ENCODE results near the gene NAPSA. TPM values are rescaled to one million over a fixed set of nuclear protein-coding genes. Genes with fewer than 3 reads are reported as not detected.
"Not testable (repeated sequence)": the region's sequence is repeated elsewhere in the genome, so short reads cannot be mapped to it uniquely, and the experiment has no call there.

NAPSA gene
- total and polyA plus RNA-seq, 2 of the 8 experiments (the other 6 are each of a cell fraction or from before 2014, with no cell fraction given), result 0.71 to 0.73 TPM

DNA sequence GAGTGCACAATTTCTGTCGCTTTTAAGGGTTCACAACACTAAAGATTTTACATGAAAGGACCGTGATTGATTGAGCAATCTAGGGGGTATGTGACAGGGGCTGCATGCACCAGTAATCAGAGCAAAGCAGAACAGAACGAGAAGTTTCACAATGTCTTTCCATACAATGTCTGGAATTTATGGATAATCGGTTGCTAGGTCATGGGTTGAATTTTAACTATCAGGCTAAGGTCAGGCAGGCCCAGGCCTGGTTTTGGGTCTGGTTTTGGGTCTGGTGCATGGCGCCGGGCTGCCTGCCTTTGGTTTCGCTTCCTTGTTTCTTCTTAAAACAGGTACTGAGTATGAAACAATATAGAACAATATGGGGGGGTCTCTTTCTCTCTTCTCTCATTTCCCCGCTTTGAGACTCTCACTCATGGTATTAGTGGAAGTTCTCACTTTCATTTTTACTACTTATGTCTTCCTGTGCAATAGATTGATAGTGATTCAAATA lies 18.3 kb downstream of the NAPSA start:
- 81% methylated on average over 8 of the region's 8 CpGs; no CpG with 5 or more reads in 1 of the 2 experiments for WGBS, 2 experiments (ENCODE audit: extremely low coverage in 1 of 2, insufficient coverage in 1 of 2, insufficient read length in 1 of 2, insufficient replicate concordance in 2 of 2, low coverage in 1 of 2, low lambda C conversion rate in 2 of 2, missing lambda C conversion rate in 1 of 2)
- not testable (repeated sequence) for FAIRE-seq
- POLR2A ChIA-PET (ENCODE audit: partially characterized antibody), result interaction anchor here (0.7 kb wide), 1 partner anchor 355 kb away, joined by 3 read pairs; no protein-coding TSS in a partner anchor

More for the DNA sequence above, 18.3 kb downstream of the NAPSA start:
- not testable (repeated sequence) for H3K4me2 ChIP-seq (ENCODE audit: insufficient read depth in 1 of 2, low read depth in 2 of 2, low read length in 2 of 2); H3K27ac ChIP-seq (ENCODE audit: low read depth, low read length); H4K5ac ChIP-seq (ENCODE audit: insufficient read length, low read depth, low read length); H3K4ac ChIP-seq (replicated peaks; ENCODE audit: insufficient read length, low read depth, low read length); H2BK15ac ChIP-seq (ENCODE audit: low read length); H3K79me1 ChIP-seq (ENCODE audit: low read depth, low read length); H3K23ac ChIP-seq (ENCODE audit: insufficient read length); H3K14ac ChIP-seq (ENCODE audit: insufficient read length); H4K8ac ChIP-seq (ENCODE audit: extremely low read depth, insufficient read depth, low read length); H3K36me3 ChIP-seq (ENCODE audit: control insufficient read depth in 2 of 4, insufficient read depth in 4 of 4, low read length in 3 of 4); H3K4me1 ChIP-seq (replicated peaks in 1 of 4; ENCODE audit: control insufficient read depth in 3 of 4, insufficient read depth in 4 of 4, low read length in 3 of 4); H4K20me1 ChIP-seq (replicated peaks in 1 of 2; ENCODE audit: control insufficient read depth in 1 of 2, insufficient read depth in 2 of 2, low read length in 2 of 2); H2AK5ac ChIP-seq (ENCODE audit: low read depth, low read length); H3K9me3 ChIP-seq (ENCODE audit: insufficient read depth in 2 of 2, low read depth in 1 of 2, low read length in 1 of 2); H2BK12ac ChIP-seq (ENCODE audit: low read depth, low read length); H3K56ac ChIP-seq (replicated peaks; ENCODE audit: insufficient read length, low read depth, low read length); H3K23me2 ChIP-seq (ENCODE audit: low read depth, low read length); H3K9ac ChIP-seq (replicated peaks in 1 of 4; ENCODE audit: extremely low read depth in 1 of 4, low read depth in 3 of 4, low read length in 3 of 4); H2AFZ ChIP-seq (ENCODE audit: low read length); H3K18ac ChIP-seq (ENCODE audit: extremely low read depth, low read length); H3K4me3 ChIP-seq (ENCODE audit: extremely low read depth in 1 of 4, insufficient read depth in 2 of 4, low read depth in 3 of 4, low read length in 4 of 4); DNase-seq (ENCODE audit: low read depth in 1 of 2, low spot score in 2 of 2); H3K79me2 ChIP-seq (ENCODE audit: control insufficient read depth in 1 of 2, insufficient read depth in 2 of 2, low read length in 2 of 2); H2BK120ac ChIP-seq (replicated peaks; ENCODE audit: low read depth, low read length); H3K27me3 ChIP-seq (replicated peaks in 1 of 4; ENCODE audit: control insufficient read depth in 3 of 4, extremely low read depth in 1 of 4, insufficient read depth in 3 of 4, low read length in 3 of 4); H2BK20ac ChIP-seq (ENCODE audit: low read length); H4K91ac ChIP-seq (replicated peaks; ENCODE audit: insufficient read length, low read length); H2BK5ac ChIP-seq (ENCODE audit: low read depth, low read length)
- CTCF ChIA-PET (ENCODE audit: partially characterized antibody), result interaction anchor here (1.8 kb wide), 1 partner anchor 10 kb away, joined by 6 read pairs; no protein-coding TSS in a partner anchor

Data from H1 (cell line).